ENCODE results near the gene KRTAP16-1.

The KRTAP16-1 gene

DNA sequence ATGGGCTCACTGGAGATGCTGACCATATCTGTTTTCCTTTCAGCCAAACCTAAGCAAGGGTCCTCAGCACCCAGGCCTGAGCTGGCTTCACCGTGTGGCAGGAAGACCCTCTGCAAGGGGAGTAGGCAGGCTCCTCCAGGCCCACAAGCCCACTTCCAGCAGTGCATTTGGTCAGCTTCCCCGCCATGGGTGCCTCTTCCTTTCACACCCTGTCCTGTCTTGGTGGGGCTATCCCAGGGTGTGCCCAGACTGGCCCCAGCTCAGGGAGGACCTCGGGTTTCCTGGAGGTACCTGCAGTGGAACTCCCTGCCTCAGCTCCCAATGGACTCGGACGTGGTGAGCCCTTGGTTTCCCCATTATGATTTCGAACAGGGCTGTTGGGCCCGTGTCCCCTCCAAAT, 19.1 kb upstream of the KRTAP16-1 start:
- no peak for DNase-seq

DNA sequence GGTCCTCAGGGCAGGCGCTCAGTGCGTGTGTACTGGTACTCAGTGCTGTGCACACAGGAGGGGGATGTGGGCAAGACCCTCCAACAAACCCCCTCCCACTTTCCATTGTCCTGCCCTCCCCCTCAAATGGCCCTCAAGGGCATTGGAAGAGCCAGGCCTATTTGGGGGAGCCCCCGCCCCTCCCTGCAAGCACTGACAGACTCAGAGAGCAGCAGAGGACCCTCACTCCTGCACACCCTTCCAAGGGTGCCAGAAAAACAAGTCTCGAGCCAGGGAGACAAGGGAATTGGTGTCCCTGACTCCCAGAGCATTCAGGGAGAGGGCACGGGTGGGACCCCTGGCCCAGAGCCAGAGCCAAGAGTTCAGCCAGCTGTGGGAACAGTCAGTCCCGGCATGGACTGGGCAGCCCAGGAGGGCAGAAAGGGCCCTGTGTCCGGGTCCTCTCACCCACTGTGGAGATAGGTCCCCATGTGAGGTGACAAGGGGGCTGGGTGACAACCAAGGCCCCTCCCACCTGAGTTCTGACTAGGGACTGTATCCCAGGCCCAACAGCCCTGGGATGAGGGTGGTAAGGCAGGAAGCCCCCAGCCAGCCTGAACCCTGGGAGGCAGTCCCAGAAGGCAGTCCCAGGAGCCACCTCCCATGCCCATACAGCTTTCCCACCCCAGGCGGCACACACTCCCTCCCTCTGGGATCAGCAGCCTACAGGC, 18.5 kb upstream of the KRTAP16-1 start:
- no peak for DNase-seq

DNA sequence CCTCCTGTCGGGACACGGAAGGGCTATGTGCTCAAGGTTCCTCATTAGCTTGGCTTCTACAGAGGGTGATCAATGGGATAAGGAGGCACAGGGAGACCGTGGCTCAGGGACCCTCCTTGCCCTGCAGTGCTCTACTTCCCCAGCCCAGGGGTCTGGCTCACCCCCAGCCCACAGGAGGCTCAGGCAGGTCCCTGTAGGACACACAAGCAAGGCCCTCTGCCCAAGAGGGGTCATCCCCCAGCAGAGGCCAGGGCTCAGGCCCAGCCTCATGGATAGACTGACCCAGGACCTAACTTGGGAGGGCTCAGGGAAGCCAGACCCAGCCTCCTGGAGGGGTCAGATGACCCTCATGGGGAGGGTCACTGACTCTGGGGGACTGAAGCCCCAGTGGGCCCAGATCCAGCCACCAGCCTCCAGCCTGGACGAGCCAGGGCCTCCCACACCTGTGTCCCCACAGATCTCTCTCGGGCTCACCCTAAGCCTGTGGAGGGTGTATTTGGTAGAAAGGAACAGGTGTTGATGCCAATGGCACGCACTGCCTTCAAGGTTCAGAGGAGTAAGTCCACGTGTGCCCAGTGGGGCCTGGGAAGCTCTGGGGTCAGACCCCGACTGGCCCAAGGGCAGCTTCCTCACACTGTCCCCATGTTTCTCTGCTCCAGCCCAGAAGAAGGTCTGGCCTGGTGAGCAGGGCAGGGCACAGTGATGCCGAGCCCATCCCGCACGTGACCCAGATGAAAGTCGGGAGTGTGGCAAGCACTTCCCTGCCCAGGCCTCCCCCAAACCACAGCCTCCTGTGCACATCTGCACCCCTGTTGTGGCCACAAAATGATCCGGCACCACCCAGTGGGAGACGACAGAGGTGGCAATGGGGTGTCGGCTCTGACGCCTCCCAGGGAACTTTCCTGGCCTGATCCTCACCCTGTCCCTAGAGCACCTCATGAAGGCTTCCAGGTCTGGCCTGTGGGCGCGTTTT, 17.4 kb upstream of the KRTAP16-1 start:
- DNase-seq: no peak

DNA sequence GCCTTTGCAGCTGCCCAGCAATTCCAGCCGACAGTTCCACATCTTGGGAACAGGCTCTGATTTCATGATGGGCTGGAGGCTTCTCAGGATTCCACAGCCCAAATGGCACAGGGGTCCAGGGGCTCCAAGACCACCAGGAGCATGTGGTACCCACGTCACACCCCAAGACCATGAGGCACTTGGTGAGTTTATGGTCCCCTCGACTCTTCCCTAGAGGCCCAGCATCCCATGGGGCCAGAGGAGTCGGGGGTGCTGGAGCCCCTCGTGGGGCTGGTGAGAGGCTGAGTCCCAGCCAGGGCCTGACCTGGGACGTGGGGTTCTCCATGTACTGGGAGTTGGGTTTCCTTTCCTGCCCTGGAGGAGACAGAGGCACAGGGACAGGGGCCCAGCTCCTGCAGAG, 16.5 kb upstream of the KRTAP16-1 start:
- no peak for DNase-seq

DNA sequence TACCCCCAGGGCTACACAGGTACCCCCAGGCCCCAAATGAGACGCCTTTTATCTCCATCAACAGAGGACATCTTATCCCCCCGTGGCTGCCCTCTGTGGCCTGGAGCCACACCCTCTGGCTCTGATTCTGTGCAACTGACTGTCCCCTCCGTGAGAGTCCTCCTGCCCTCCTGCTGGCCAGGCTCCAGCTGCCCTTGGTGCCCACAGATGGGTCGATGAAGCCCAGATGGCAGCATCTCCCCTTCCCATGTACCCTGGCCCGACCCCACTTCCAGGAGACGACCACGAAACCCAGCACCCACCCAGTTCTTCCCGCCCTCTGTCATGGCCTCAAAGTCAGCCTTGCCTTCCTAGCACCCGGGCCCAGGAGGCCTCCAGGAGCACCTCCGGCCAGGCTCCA, 16.0 kb upstream of the KRTAP16-1 start:
- DNase-seq: no peak

DNA sequence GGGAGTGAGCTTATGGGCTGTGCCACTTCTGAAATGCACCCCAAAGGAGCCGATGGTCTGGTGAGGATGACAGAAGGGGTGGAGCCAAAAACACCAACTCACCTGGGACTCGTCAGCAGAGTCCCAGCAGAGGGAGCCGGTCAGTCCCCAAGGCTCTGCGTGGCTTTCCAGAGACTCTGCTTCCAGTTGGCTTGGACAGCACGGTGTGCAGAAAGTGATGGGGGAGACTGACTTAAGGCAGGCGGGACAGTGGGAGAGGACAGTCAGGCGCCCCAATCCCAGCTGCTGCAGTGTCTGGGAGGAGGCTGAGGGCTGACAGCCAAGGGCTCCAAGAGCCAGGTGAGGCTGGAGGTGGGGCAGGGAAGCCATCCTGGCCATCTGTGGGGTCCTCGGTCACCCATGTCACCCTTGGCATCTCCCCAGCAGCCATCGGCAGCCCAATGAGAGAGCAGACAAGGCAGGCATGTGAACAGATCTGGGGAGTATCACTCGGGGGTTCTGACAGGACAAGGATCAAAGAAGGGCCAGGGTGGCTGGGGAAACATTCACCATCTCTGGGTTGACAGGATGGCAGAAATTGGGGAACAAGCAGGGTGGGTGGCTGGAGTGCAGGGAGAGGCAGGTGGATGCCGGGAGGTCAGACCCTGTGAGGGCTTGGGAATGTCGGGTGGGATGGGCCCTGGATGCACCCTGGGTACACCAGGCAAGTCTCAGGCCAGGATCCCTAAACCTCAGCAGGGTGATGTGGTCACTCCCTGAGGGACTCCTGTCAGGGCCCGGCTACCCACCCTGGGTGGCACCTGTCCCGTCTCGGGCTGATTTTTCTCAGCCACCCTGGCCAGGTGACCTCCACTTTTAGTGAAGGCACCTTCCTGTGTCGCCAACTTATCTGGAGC, 15.3 kb upstream of the KRTAP16-1 start:
- DNase-seq: no peak

DNA sequence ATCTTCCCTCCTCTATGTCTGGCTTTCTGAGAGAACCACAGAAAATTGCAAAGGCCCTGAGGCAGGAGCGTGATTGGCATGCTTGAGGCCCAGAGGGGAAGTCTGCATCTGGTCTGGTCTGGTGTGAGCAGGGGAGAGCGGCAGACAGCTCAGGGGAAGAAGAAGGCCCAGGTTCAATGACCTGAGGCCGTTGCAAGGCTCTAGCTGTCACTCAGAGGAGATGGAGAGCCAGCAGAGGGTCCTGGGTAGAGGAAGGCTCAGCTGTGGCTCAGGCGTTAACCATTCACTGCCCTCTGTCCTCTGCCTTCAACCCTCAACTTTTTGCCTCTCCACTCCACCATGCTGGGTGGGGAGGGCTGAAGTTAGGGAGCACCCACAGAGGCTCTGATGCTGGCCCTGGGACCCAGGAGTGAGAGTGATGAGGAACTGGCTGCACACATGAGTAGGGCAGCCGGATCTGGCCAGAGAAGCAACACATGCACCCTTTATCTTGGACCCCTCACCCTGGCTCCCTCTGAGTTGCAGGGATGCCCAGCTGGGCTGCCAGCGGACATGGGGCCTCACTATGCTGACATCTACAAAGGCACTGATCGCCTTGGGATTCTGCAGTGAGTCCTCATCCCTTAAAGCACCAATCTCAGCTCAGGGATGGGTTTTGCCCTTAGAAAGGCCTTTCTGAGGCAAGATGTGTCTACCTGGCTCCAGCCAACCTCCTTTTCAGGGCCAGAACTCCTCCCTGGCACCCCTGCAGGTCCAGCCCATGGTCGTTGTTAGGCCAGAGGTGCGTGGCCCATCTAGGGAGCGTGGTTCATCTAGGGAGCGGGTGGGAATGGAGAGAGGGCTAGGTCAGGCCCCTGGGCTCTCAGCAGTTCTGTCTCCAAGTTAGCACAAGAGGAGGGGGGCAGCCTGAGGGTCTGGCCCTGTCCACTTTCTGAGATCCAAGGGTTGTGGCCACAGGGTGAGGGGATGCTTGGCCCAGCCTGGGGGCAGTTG, 14.1 kb upstream of the KRTAP16-1 start:
- no peak for DNase-seq

DNA sequence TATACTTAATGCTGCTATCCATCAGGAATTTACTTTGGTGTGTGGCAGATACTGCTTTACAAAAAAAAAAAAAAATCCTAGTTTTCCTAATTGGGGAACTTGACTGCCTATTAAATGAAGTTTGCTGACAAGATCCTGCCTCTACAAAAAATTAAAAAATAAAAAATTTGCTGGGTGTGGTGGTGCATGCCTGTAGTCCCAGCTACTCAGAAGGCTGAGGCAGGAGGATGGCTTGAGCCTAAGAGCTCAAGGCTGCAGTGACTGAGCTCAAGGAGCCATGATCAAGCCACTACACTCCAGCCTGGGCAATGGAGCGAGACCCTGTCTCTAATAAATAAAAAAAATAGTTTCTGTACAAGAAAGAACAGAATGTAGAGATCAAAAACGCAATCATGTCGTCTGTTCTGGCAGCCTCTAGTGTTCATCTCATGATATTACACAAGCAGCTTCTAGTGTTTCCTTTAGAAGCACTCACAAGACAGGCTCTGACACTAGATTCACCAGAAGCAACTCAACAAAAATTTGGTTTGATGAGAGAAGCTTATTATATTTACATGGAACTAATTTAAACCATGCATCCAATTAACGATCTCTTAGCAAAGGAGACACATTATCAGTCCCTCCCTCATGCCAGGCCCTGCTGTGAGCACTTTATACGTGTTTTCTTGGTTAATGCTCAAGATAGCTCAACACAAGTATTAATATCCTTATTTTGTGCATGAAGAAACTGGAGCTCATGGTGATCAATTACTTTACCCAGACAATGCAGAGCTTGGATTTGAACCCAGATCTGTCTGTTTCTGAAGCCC, 13.2 kb upstream of the KRTAP16-1 start:
- peak; percentile 64 for DNase-seq

DNA sequence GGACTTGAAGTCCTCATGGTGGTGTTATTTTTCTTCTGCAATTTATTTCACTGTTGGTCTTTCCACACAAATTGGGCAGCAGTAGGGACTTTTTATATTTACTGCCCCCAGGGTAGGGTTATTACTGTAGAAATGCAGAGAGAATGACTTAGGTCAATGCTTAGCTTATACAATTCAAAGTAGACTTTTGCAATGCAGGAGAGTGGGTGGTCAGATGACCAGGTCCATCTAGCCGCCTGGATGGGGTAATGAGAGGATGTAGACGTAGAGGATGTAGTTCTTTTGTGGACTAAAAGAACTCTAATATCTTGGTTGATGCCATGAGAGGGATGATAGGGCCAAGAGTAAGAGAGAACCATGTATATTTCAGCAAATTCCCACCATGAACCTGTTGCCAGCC, 9.1 kb upstream of the KRTAP16-1 start:
- no peak for DNase-seq

DNA sequence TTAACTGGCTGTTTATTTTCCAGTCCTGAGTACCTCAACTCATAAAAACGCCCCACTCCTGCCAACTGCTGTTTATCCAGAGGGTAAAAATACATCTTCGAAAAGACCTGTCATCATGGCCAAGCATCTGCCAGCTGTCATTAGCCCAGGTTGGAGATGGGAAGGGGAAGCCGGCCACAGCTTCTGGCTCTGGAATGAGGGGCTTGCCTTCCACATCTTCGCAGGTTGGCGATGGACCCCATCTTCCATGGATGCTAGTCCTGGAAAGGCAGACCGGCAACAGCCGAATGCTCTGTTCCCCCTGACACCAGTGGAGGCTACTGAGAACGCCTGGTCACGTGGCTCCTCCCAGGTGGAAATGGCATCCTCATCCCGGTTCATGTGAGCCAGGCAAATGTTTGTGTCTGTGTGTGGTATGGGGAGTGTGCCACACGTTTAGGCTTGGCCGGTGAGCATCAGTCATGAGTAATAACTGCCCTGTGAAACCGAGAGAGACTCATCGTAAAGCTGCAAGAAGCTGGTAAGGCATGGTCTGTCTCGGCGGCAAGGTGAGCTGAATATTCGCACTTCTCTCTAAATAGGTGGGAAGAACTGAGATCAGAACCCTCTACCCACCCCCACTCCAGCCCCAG, 6.8 kb upstream of the KRTAP16-1 start:
- DNase-seq: no peak

DNA sequence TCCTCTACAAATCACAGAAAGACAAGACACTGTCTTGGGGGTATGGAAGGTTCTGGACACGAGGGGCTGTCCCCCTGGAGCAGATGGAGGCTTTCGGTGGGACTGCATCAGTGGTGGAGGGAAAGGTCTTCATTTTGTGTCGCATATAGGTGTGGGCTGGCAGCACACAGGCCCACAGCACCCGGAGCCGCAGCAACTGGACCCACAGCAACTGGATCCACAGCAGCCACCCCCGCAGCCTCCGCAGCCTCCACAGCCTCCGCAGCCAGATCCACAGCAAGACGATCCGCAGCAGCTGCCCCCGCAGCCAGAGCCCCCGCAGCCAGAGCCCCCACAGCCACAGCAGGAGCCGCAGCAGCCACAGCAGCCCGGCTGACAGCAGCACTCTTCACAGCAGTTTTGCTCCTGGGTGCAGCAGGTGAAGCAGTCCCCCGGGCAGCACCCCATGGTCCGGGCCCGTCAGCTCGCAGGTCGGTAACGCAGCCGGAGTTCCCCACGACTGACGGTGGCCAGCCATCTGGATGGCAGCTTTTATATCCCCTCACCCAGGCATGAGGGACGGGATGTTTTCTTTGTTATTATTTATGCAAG, 6.2 kb upstream of the KRTAP16-1 start, which contains the start of gene KRTAP17-1:
KRTAP17-1 (minus strand) TSS at position 507 of the 591 bp plus-strand sequence; CDS start at position 447, 60 bp downstream.
- DNase-seq: no peak

DNA sequence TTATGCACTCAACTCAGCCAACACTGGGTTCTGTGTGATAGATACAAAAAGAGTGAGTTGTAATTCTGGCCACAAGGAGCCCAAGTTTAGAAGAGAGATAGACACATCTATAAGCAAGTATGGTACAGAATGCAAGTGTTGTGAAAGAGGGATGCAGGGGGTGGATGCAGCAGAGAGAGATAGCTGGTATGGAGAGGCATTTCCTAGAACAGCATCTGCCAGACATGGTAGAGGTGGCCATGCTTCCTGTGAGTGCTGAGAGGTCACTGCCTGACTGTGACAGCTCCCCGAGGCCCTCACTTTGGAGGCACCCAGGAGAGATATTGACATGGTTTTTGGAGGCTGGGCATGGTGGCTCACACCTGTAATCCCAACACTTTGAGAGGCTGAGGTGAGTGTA, 2.0 kb upstream of the KRTAP16-1 start:
- DNase-seq: no peak

DNA sequence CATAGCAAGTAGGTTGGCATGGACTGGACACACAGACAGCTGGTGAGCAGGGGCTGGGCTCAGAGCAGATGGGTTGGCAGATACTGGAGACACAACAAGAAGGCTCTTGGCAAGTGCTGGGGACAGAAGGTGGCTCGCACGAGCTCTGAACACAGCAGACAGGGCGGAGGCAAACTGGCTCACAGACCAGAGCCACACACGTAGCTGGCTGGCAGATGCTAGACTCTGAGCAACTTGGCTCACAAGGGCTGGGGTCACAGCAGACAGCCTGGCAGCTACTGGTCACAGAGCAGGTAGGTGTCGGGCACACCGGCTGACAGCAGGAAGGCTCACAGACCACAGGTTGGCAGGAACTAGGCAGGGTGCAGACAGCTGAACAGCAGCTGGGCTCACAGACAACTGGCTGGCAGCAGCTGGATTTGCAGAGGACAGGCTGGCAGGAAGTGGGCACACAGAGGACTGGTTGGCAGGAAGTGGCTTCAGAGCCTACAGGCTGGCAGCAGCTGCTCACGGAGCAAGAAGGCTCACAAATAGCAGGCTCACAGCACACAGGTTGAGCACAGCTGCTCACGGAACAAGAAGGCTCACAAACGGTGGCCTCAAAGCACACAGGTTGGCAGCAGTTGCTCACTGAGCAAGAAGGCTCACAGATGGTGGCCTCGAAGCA, 725 bp downstream of the KRTAP16-1 start:
- DNase-seq: peak; percentile 95

DNA sequence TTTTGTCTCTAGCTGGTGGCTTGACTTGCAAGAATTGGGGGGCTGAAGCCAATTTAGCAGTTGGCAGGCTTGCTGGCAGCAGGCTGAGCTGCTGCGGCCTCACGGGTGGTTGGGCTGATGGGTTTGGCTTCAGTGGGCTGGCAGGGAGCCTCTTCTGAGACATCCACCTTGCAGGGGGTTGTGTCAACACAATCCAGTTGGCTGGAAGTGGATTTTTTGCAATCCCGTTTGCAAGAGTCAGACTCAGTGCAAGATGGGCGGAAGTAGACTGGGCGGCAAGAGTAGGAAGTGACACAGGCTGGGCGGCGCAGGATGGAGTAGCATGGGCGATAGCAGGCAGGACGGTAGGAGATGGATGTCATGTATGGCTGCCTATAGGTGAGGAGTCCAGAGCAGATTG, 1.5 kb downstream of the KRTAP16-1 start:
- DNase-seq: peak; percentile 89

DNA sequence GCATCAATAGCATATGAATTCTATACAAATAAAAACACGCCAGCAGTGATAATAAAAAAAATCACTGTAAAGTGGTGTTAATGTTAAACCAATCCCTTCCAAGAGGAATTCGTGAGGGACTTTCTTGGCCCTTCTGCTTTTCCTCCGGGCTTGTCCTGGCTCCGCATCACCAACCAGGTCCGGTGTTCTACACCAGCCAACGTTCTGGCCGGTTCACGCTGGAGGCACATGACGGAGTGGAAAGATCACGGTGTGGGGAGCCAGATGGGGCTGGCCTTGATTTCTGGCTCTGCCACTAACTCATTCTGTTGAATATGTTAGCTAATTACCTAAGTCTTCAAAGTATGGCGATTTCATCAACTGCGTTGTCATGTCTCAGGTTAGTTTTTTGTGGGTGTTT, 5.0 kb downstream of the KRTAP16-1 start:
- DNase-seq: no peak

DNA sequence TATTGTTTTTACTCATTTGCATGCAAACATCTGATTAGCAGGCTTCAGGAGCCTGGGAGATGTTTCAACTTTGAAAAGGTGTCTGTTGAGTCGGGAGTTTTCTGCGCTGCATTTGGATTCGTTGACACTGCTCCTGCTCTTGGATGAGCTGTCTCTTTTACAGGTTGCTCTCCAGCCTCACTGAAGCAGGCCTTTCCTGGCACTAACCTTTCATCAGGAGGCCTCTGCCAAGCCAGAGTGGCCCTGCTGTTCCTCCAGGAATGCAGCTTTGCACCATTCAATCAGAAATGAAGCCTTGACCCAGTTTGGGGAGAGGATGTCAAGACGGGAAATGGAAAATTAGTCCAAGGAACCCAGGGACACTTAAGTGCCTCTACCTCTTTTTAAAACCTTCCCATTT, 6.1 kb downstream of the KRTAP16-1 start:
- DNase-seq: no peak

DNA sequence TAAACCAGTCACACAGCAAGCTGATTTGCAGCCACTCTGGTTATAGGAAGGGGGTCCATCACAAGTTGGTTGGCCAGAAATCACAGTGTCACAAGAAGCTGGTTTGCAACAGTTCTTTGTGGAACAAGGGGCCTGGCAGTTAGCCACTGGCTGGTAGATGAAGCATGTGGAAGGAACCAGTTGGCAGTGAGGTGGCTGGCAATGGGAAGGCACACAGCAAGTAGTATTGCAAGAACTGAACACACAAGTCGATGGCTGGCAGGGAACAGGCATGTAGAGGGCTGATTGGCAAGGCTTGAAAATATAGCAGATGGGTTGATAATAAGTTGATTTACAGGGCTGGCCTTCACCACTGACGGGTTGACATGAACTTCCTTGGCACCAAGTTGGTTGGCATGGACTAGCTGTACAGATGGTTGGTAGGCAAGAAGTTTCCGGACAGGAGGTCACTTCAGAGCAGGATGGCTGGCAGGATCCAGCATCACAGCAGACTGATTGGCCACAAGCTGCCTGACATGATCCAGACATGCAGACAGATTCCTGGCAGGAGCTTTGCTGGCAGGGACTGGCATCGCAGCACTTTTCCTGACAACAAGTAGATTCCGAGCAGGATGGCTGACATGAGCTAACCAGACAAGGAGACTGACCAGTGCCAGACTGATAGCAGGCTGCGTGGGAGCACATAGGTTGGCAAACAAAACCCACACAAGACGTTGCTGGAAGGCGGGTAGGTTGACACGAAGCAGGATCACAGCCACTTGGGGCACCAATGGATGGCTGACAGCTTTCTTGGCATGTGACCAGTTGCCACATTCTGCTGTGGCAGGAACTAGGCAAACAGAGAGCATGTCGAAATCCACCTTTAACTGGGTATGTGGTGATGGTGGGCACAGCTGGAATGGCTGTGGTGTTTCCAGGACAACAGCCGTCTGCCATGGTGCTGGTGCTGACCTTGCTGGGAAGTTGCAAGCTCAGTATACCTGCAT, 6.9 kb downstream of the KRTAP16-1 start, which contains the start of gene KRTAP29-1:
KRTAP29-1 (minus strand) TSS at position 936 of the 986 bp plus-strand sequence; CDS start at position 936, 0 bp downstream.
- DNase-seq: peak; percentile 80
